Tibial artery (tissue), 4 donors: ENCODE measurements around the gene PKP3.

Experiments used
- DNase-seq, 2 donors: peaks; one replicate each; pipeline ENCODE4 v3.0.0-alpha.2; 2019
- H3K27ac ChIP-seq, 2 donors: fragments of 200-600 bp; sonication (generic) in 1 of 2; 1 replicate in 1 of 2; 2 replicates in 1 of 2; pipeline ENCODE4 v1.5.1; 2018 to 2019; ENCODE audit warnings: mild to moderate bottlenecking in 1 of 2
- H3K27me3 ChIP-seq, 2 donors: fragments of 200-600 bp; sonication (generic) in 1 of 2; one replicate each; pipeline versions ENCODE4 v1.5.1 to v1.6.0; 2016 to 2019
- H3K36me3 ChIP-seq, 3 donors: fragments of 200-600 bp; sonication (generic) in 2 of 3; one replicate each; pipeline ENCODE4 v1.5.1; 2016 to 2019; ENCODE audit warnings: mild to moderate bottlenecking in 2 of 3
- H3K4me1 ChIP-seq, 4 donors: fragments of 200-600 bp; sonication (generic) in 2 of 4; 1 replicate in 3 of 4; 2 replicates in 1 of 4; pipeline ENCODE4 v1.5.1; 2016 to 2019
- H3K4me3 ChIP-seq, 2 donors: fragments of 200-600 bp; sonication (generic) in 1 of 2; 1 replicate in 1 of 2; 2 replicates in 1 of 2; pipeline ENCODE4 v1.5.1; 2018 to 2019; ENCODE audit warnings: mild to moderate bottlenecking in 2 of 2
- H3K9me3 ChIP-seq, 3 donors: fragments of 200-600 bp; sonication (generic) in 1 of 3; one replicate each; pipeline ENCODE4 v1.5.1; 2016 to 2019
- intact Hi-C: fragments of 100-400 bp; cut with DNase I; formaldehyde crosslinking; loops from one replicate; pipeline ENCODE4 v1.15.0; 2023; ENCODE audit warnings: low total_unique reads
- TF ChIP-seq, protein P1 (sequence below), 2 experiments: fragments of 200-600 bp in 1 of 2; fragments of 450-650 bp in 1 of 2; IDR thresholded peaks; one replicate each; pipeline ENCODE4 v1.5.1; 2017 to 2019; ENCODE audit warnings: antibody characterized with exemption in 2 of 2, mild to moderate bottlenecking in 1 of 2, moderate library complexity in 1 of 2

Gene PKP3

DNA sequence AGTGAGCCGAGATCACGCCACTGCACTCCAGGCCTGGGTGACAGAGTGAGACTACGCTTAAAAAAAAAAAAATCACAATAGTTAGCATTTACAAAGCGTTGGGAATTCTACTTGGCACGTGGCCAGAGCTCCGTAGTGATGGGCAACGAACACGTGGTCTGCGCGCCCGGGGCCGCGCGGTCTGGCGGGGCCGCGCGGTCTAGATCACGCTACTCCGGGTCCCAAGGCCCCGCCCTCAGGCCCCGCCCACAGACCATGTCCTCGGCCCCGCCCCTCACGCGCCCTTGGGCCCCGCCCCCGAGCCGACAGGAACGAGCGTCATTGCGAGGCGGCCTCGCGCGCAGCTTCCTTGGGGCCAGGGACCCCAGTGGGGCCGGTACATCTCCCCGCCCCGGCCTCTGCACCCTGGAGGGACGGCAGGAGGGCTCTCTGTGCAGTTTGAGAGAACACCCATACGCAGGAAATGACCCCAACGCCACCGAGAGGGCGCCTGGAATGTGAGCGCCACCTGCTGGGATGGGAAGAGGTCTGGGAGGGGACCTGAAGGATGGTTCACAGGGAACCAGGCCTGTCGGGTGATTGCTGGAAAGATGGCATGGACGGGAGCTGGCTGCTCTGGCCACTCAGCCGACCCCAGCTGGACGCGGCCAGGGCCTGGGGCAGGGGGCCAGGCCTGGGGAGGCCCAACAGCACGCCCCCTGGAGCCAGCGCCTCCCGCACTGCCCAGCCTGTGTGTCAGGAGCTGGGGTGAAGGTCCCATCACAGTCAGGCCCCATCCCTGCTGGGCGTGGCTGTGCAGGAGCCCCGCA lies 54.1 kb downstream of the PKP3 start:
- peak; percentile 95 to 96 for DNase-seq
- Histone ChIP-seq H3K4me3 (peak overlapping the region; percentile 58 to 64), H3K27me3 (peaks cover 0 to 24% of the 10 kb centered on the region in 2 donors), H3K4me1 (peaks cover 0 to 35% (median 29%) of the 10 kb centered on the region in 4 donors), H3K27ac (peak overlapping the region; percentile 84 to 89), H3K36me3 (peaks cover 0 to 14% (median 0%) of the 10 kb centered on the region in 3 donors), H3K9me3 (no peaks in the 10 kb centered on the region)
- TF ChIP-seq, protein P1, sequence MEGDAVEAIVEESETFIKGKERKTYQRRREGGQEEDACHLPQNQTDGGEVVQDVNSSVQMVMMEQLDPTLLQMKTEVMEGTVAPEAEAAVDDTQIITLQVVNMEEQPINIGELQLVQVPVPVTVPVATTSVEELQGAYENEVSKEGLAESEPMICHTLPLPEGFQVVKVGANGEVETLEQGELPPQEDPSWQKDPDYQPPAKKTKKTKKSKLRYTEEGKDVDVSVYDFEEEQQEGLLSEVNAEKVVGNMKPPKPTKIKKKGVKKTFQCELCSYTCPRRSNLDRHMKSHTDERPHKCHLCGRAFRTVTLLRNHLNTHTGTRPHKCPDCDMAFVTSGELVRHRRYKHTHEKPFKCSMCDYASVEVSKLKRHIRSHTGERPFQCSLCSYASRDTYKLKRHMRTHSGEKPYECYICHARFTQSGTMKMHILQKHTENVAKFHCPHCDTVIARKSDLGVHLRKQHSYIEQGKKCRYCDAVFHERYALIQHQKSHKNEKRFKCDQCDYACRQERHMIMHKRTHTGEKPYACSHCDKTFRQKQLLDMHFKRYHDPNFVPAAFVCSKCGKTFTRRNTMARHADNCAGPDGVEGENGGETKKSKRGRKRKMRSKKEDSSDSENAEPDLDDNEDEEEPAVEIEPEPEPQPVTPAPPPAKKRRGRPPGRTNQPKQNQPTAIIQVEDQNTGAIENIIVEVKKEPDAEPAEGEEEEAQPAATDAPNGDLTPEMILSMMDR (IDR thresholded peaks at IDR 0.05): peak; percentile 74 to 75
- intact Hi-C loops: loop anchor here (5.0 kb wide), 1 partner anchor 241 kb away; the partner anchor contains the start of genes BET1L and RIC8A

DNA sequence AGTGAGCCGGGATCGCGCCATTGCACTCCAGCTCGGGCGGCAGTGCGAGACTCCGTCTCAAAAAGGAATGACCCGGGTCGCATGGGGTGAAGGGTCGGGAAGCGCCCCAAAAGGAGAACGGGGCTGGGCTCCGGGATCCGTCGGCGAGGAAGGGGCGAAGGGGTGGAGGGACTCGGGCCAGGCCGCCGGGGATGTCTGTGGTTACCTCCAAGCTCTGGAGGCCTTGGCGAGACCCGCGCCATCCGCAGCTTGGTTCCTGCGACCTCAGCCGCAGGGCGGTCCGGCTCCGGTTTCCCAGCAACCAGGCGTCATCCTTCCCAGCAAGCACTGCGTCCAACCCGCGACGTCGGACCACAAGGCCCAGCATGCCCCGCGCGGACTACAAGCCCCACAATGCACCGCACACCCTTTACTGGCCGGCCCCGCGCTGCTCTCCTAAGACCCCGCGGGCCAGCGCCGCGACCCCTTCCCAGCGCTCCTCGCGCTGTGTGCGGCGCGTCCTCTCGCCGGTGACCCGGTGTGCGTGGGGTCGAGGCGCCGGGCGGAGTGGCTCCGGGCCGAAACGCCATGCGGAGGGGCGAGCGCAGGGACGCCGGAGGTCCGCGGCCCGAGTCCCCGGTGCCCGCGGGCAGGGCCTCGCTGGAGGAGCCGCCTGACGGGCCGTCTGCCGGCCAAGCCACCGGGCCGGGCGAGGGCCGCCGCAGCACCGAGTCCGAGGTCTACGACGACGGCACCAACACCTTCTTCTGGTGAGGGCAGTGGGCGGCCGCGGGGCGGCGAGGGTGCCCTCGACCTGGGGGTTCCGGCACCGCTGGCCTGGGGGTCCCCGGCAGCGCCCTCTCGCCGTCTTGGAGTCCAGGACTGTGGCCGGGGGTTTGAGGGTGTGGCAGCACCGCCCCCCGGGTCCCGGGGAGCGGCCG lies 56.1 kb downstream of the PKP3 start, which contains the start of gene PTDSS2:
Gene PTDSS2 (plus strand): TSS at position 391 of the 920 bp plus-strand sequence. CDS start 177 bp downstream, at position 568.
- H3K27me3 ChIP-seq: peaks cover 0 to 7% of the 10 kb centered on the region in 2 donors
- peak; percentile 97 for DNase-seq
- H3K9me3 ChIP-seq: no peaks in the 10 kb centered on the region
- peak within 1 kb of the TSS; percentile 79 to 91 for H3K4me3 ChIP-seq
- H3K4me1 ChIP-seq: peaks cover 0 to 35% (median 29%) of the 10 kb centered on the region in 4 donors
- H3K27ac ChIP-seq: peak within 1 kb of the TSS; percentile 83 to 84
- TF ChIP-seq, protein P1 (IDR thresholded peaks at IDR 0.05): peak in 1 of 2 experiments; percentile 11
- intact Hi-C loops: loop anchor here (5.0 kb wide), 2 partner anchors 52 to 243 kb away; partner anchors contain the start of genes BET1L and RIC8A
- H3K36me3 ChIP-seq: peaks cover 0 to 32% (median 12%) of the 10 kb centered on the region in 3 donors

- H3K27ac ChIP-seq: peak overlapping the region; percentile 83 to 84
- H3K4me1 ChIP-seq: peaks cover 0 to 37% (median 29%) of the 10 kb centered on the region in 4 donors
- H3K9me3 ChIP-seq: no peaks in the 10 kb centered on the region
- intact Hi-C loops: loop anchor here (5.0 kb wide), 1 partner anchor 51 kb away; no protein-coding TSS in a partner anchor
- peak in 1 of 2 donors; percentile 74 for DNase-seq
- H3K27me3 ChIP-seq: peaks cover 0 to 3% of the 10 kb centered on the region in 2 donors
- H3K4me3 ChIP-seq: peak overlapping the region; percentile 79 to 91
- peaks cover 0 to 32% (median 12%) of the 10 kb centered on the region in 3 donors for H3K36me3 ChIP-seq
- TF ChIP-seq, protein P1 (IDR thresholded peaks at IDR 0.05): no peak
Observed at GRCh38 chr11:450809-451451, 56.9 kb downstream of the PKP3 start.

DNA sequence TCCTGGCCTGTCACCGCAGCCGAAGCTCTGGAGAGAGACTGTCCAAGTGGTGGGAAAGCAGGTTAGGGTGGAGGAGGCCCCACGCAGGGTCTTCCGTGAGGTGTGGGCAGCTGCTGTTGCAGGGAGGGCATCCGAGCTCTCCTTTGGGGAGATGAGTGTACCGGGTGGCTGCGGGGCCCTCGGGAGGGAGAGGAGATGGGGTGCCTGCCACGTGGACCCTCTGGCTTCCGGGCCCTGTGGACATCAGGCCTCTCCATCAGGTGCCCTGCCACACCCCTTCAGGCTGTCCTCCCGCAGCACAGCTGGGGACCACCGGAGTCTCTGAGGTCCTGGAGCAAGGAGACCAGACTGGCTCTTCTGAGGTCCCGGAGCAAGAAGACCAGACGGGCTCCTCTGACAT lies 57.7 kb downstream of the PKP3 start:
- DNase-seq: no peak
- Histone ChIP-seq H3K4me1 (peaks cover 0 to 37% (median 29%) of the 10 kb centered on the region in 4 donors), H3K36me3 (peaks cover 0 to 32% (median 12%) of the 10 kb centered on the region in 3 donors), H3K27me3 (no peaks in the 10 kb centered on the region), H3K4me3 (peak overlapping the region; percentile 79 to 91), H3K27ac (peak overlapping the region; percentile 83 to 84), H3K9me3 (no peaks in the 10 kb centered on the region)
- intact Hi-C loops: loop anchor here (5.0 kb wide), 1 partner anchor 51 kb away; no protein-coding TSS in a partner anchor
- TF ChIP-seq, protein P1 (IDR thresholded peaks at IDR 0.05): no peak
